ENCODE results near the gene AMFR.

Gene AMFR

GRCh38 chr16:56425439-56425832 lies at the start of gene AMFR:
Gene AMFR, minus strand, starts transcription at chr16:56425545. Its CDS starts 218 bp downstream, at chr16:56425327.
- peak; percentile 88 for DNase-seq

GRCh38 chr16:56470666-56471065 lies 45.3 kb upstream of the AMFR start:
- no peak for DNase-seq

GRCh38 chr16:56470232-56470631 lies 44.9 kb upstream of the AMFR start:
- DNase-seq, result no peak

GRCh38 chr16:56469748-56470147 lies 44.4 kb upstream of the AMFR start:
- no peak for DNase-seq

GRCh38 chr16:56468800-56469199 lies 43.5 kb upstream of the AMFR start:
- DNase-seq, result no peak

- no peak for DNase-seq
Observed at GRCh38 chr16:56466344-56466743, 41.0 kb upstream of the AMFR start.

GRCh38 chr16:56463153-56463552 lies 37.8 kb upstream of the AMFR start:
- no peak for DNase-seq

- DNase-seq, result no peak
Observed at GRCh38 chr16:56462064-56462796, 36.9 kb upstream of the AMFR start.

GRCh38 chr16:56460101-56460500 lies 34.8 kb upstream of the AMFR start:
- no peak for DNase-seq

GRCh38 chr16:56457927-56458470 lies 32.7 kb upstream of the AMFR start:
- no peak for DNase-seq

- DNase-seq, result peak; percentile 41
Observed at GRCh38 chr16:56451753-56452689, 26.7 kb upstream of the AMFR start.

- peak; percentile 98 for DNase-seq
Observed at GRCh38 chr16:56450986-56451752, 25.8 kb upstream of the AMFR start, which contains the start of the genes NUDT21 and OGFOD1. Gene NUDT21, minus strand, starts transcription at chr16:56451332. Its CDS starts 130 bp downstream, at chr16:56451202. Gene OGFOD1, plus strand, starts transcription at chr16:56451554. Its CDS starts 59 bp downstream, at chr16:56451613.

- peak; percentile 14 for DNase-seq
Observed at GRCh38 chr16:56450275-56450985, 25.1 kb upstream of the AMFR start.

GRCh38 chr16:56448005-56448404 lies 22.7 kb upstream of the AMFR start:
- no peak for DNase-seq

- DNase-seq, result no peak
Observed at GRCh38 chr16:56447286-56447685, 21.9 kb upstream of the AMFR start.

- DNase-seq, result no peak
Observed at GRCh38 chr16:56438038-56438437, 12.7 kb upstream of the AMFR start.

GRCh38 chr16:56436258-56436657 lies 10.9 kb upstream of the AMFR start:
- no peak for DNase-seq

GRCh38 chr16:56428091-56428490 lies 2.7 kb upstream of the AMFR start:
- no peak for DNase-seq

GRCh38 chr16:56426585-56426984 lies 1.2 kb upstream of the AMFR start:
- DNase-seq, result no peak

- DNase-seq, result peak; percentile 37
Observed at GRCh38 chr16:56424791-56425438, 430 bp downstream of the AMFR start.

GRCh38 chr16:56424404-56424764 lies 961 bp downstream of the AMFR start:
- no peak for DNase-seq

Data from fibroblast of skin of right biceps (primary cell).